Activated CD8-positive, alpha-beta T cell treated with anti-CD3 and anti-CD28 coated beads for 36 hours (primary cell): ENCODE data around the gene ST3GAL2. TPM values are rescaled to one million over a fixed set of nuclear protein-coding genes. Genes with fewer than 3 reads are reported as not detected.
"Not testable (repeated sequence)": the region's sequence is repeated elsewhere in the genome, so short reads cannot be mapped to it uniquely, and the experiment has no call there.

Source experiments
- ATAC-seq: fragments of 200-7000 bp; cut with Tn5 transposase; one replicate; pipeline ENCODE4 v1.10.0; 2021; ENCODE audit warnings: mild to moderate bottlenecking, moderate library complexity
- CTCF ChIA-PET: fragments of 350-600 bp; sonication (Branson Sonifier 250); formaldehyde crosslinking; loops from one replicate; lab custom pipeline; 2021; ENCODE audit warnings: antibody characterized with exemption; lab: Charles Lee
- POLR2A ChIA-PET: fragments of 350-600 bp; sonication (Branson Sonifier 250); formaldehyde crosslinking; loops from one replicate; lab custom pipeline; 2021; ENCODE audit warnings: antibody characterized with exemption; lab: Charles Lee
- DNase-seq: peaks from one replicate; pipeline ENCODE4 v3.0.0-alpha.2; 2020
- H3K27ac Mint-ChIP-seq: one replicate; pipeline ENCODE4 v1.8.0; 2021; ENCODE audit warnings: mild to moderate bottlenecking, mixed read lengths
- H3K27me3 Mint-ChIP-seq: one replicate; pipeline ENCODE4 v1.8.0; 2021; ENCODE audit warnings: mixed read lengths
- H3K36me3 Mint-ChIP-seq: one replicate; pipeline ENCODE4 v1.8.0; 2021; ENCODE audit warnings: low read depth, mixed read lengths
- H3K4me1 Mint-ChIP-seq: one replicate; pipeline ENCODE4 v1.8.0; 2021; ENCODE audit warnings: low read depth, mixed read lengths
- H3K4me3 Mint-ChIP-seq: one replicate; pipeline ENCODE4 v1.8.0; 2021; ENCODE audit warnings: mild to moderate bottlenecking, moderate library complexity, mixed read lengths
- H3K9me3 Mint-ChIP-seq: one replicate; pipeline ENCODE4 v1.8.0; 2021; ENCODE audit warnings: mixed read lengths
- CTCF ChIP-seq: fragments of 200-600 bp; IDR thresholded peaks from one replicate; pipeline ENCODE4 v1.8.0; 2022; ENCODE audit warnings: antibody characterized with exemption, mild to moderate bottlenecking
- intact Hi-C: fragments of 100-400 bp; cut with micrococcal nuclease; formaldehyde crosslinking; loops from one replicate; pipeline ENCODE4 v1.10.0; 2022
- total RNA-seq, 2 experiments: library from RNA; stranded (reverse); gene quantifications; one replicate each; pipeline ENCODE4 v1.2.3, GENCODE V29; 2021

ST3GAL2 gene
- total RNA-seq, 2 experiments from 2014 or later: 13.2 to 19.0 TPM

GRCh38 chr16:70453892-70454221 is 15.0 kb upstream of the ST3GAL2 start:
- ChIA-PET CTCF (interaction anchor here (0.8 to 2.6 kb wide), 7 partner anchors 13 to 123 kb away, joined by 3 to 15 read pairs (median 3); no protein-coding TSS in a partner anchor), POLR2A (interaction anchor here (0.6 to 2.2 kb wide), 15 partner anchors 10 to 73 kb away, joined by 3 to 10 read pairs (median 4); partner anchors contain the start of gene ST3GAL2)
- H3K27me3 Mint-ChIP-seq: no peaks in the 10 kb centered on the region
- peak overlapping the region; percentile 91 for H3K27ac Mint-ChIP-seq
- peaks cover 17% of the 10 kb centered on the region for H3K4me1 Mint-ChIP-seq
- DNase-seq: no peak
- peak overlapping the region; percentile 86 for H3K4me3 Mint-ChIP-seq
- H3K36me3 Mint-ChIP-seq: no peaks in the 10 kb centered on the region
- no peaks in the 10 kb centered on the region for H3K9me3 Mint-ChIP-seq
- no peak for TF ChIP-seq CTCF
- intact Hi-C loops: no loop called here
- ATAC-seq: no peak

GRCh38 chr16:70453117-70453891 is 14.4 kb upstream of the ST3GAL2 start:
- Mint-ChIP-seq H3K36me3 (no peaks in the 10 kb centered on the region), H3K4me1 (peaks cover 17% of the 10 kb centered on the region), H3K9me3 (no peaks in the 10 kb centered on the region), H3K27me3 (no peaks in the 10 kb centered on the region), H3K4me3 (peak overlapping the region; percentile 86), H3K27ac (peak overlapping the region; percentile 91)
- ATAC-seq (no peak), DNase-seq (no peak)
- ChIA-PET CTCF (interaction anchor here (0.8 to 2.6 kb wide), 6 partner anchors 21 to 122 kb away, joined by 3 to 15 read pairs (median 3); no protein-coding TSS in a partner anchor), POLR2A (interaction anchor here (0.9 to 2.2 kb wide), 11 partner anchors 10 to 72 kb away, joined by 3 to 10 read pairs (median 4); partner anchors contain the start of gene ST3GAL2)
- TF ChIP-seq CTCF: no peak
- intact Hi-C loops: no loop called here

- POLR2A ChIA-PET: interaction anchor here (1.4 kb wide), 1 partner anchor 12 kb away, joined by 4 read pairs; the partner anchor contains the start of gene ST3GAL2
- H3K27me3 Mint-ChIP-seq, intact Hi-C loops, H3K27ac Mint-ChIP-seq, CTCF ChIA-PET, H3K4me3 Mint-ChIP-seq, DNase-seq, ATAC-seq, H3K36me3 Mint-ChIP-seq, H3K9me3 Mint-ChIP-seq: not testable (repeated sequence)
- H3K4me1 Mint-ChIP-seq: peaks cover 15% of the 10 kb centered on the region
These were observed 12.1 kb upstream of the ST3GAL2 start for GRCh38 chr16:70451004-70451340.

- H3K27ac Mint-ChIP-seq, H3K9me3 Mint-ChIP-seq, H3K27me3 Mint-ChIP-seq, DNase-seq, H3K36me3 Mint-ChIP-seq, ATAC-seq, intact Hi-C loops, H3K4me3 Mint-ChIP-seq: not testable (repeated sequence)
- ChIA-PET CTCF (interaction anchor here (0.6 kb wide), 1 partner anchor 76 kb away, joined by 3 read pairs; no protein-coding TSS in a partner anchor), POLR2A (interaction anchor here (1.3 to 1.9 kb wide), 3 partner anchors 11 to 28 kb away, joined by 4 to 5 read pairs (median 5); partner anchors contain the start of gene ST3GAL2)
- peaks cover 12% of the 10 kb centered on the region for H3K4me1 Mint-ChIP-seq
These were observed 11.5 kb upstream of the ST3GAL2 start for GRCh38 chr16:70450142-70451003.

- no peak for TF ChIP-seq CTCF
- H3K4me1 Mint-ChIP-seq: peaks cover 6% of the 10 kb centered on the region
- CTCF ChIA-PET: no interaction called here
- no peaks in the 10 kb centered on the region for H3K9me3 Mint-ChIP-seq
- intact Hi-C loops: no loop called here
- DNase-seq (no peak), ATAC-seq (no peak)
- H3K4me3 Mint-ChIP-seq: no peak overlapping the region
- H3K27ac Mint-ChIP-seq: no peak overlapping the region
- H3K36me3 Mint-ChIP-seq: no peaks in the 10 kb centered on the region
- no peaks in the 10 kb centered on the region for H3K27me3 Mint-ChIP-seq
- POLR2A ChIA-PET: interaction anchor here (0.6 kb wide), 1 partner anchor 75 kb away, joined by 3 read pairs; no protein-coding TSS in a partner anchor
These were observed 9.2 kb upstream of the ST3GAL2 start for GRCh38 chr16:70448075-70448474.
